Measurements from ENCODE around the gene GSG1L.
"Not testable (repeated sequence)": the region's sequence is repeated elsewhere in the genome, so short reads cannot be mapped to it uniquely, and the experiment has no call there.

GSG1L gene

GRCh38 chr16:27745348-27745747, 318.2 kb downstream of the GSG1L start:
- in situ Hi-C loops (cut with MboI; ENCODE audit: low sequenced_read_pairs) = no loop called here

GRCh38 chr16:27743963-27744362, 319.6 kb downstream of the GSG1L start:
- in situ Hi-C loops (cut with MboI; ENCODE audit: low sequenced_read_pairs) = no loop called here

GRCh38 chr16:27743001-27743400, 320.5 kb downstream of the GSG1L start:
- in situ Hi-C loops (cut with MboI; ENCODE audit: low sequenced_read_pairs) = not testable (repeated sequence)

- in situ Hi-C loops (cut with MboI; ENCODE audit: low sequenced_read_pairs) = no loop called here
Measured at GRCh38 chr16:27742333-27742732, 321.2 kb downstream of the GSG1L start.

- in situ Hi-C loops (cut with MboI; ENCODE audit: low sequenced_read_pairs) = no loop called here
Measured at GRCh38 chr16:27740496-27741201, 322.9 kb downstream of the GSG1L start.

- in situ Hi-C loops (cut with MboI; ENCODE audit: low sequenced_read_pairs) = no loop called here
Measured at GRCh38 chr16:27739606-27740357, 323.7 kb downstream of the GSG1L start.

- in situ Hi-C loops (cut with MboI; ENCODE audit: low sequenced_read_pairs) = no loop called here
Measured at GRCh38 chr16:27738596-27738995, 324.9 kb downstream of the GSG1L start.

Measured in HL-60/S4 treated with phorbol 12-myristate 13-acetate at 8.2 ng/mL for 4 days and 3 days (cell line).